Measurements from ENCODE around the gene FILIP1.
A peak's percentile ranks its signal among the peaks of the same experiment; 100 is the strongest.

Gene FILIP1

DNA sequence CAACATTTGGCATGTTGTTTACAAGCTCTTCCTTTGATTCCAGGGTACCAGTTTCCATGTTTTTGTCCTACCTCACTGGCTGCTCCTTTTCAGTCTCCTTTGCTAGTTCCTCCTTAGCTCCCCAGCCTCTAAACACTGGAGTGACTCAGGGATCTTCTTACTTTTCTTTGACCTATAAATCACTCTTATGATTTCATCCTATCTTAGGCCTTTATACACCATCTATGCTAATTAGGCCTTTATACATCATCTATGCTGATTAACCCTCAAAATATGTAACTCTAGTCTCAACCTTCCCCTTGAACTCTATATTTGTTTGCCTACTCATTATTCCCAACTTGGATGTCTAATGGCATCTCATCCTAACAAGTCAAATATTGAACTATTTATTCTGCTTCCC is 218.5 kb downstream of the FILIP1 start:
- Histone ChIP-seq H3K27me3 (ENCODE audit: insufficient read depth, low read length) (no peaks in the 10 kb centered on the region), H3K14ac (ENCODE audit: low read length) (no peak overlapping the region), H3K4me2 (ENCODE audit: low read length) (no peak overlapping the region), H4K8ac (ENCODE audit: low read depth, low read length) (no peak overlapping the region), H3K4me3 (ENCODE audit: low read depth, low read length) (no peak overlapping the region), H3K27ac (ENCODE audit: low read depth, low read length) (no peak overlapping the region), H3K36me3 (ENCODE audit: control insufficient read depth in 1 of 2, insufficient read depth in 2 of 2, low read length in 2 of 2) (peaks cover 0 to 14% of the 10 kb centered on the region in 2 experiments), H3K23ac (ENCODE audit: low read length) (no peak overlapping the region), H3K79me2 (ENCODE audit: control insufficient read depth, insufficient read depth, low read length, poor library complexity) (peaks cover 14% of the 10 kb centered on the region), H3K9me3 (ENCODE audit: insufficient read depth, low read depth, low read length) (no peaks in the 10 kb centered on the region), H4K12ac (ENCODE audit: low read depth, low read length) (no peak overlapping the region), H2BK12ac (ENCODE audit: low read length) (no peak overlapping the region), H2AK5ac (ENCODE audit: low read length) (no peak overlapping the region), H3K4ac (ENCODE audit: low read depth, low read length) (no peak overlapping the region), H2BK5ac (ENCODE audit: low read depth, low read length, poor library complexity) (no peak overlapping the region), H3K9ac (ENCODE audit: low read length) (no peak overlapping the region), H3K79me1 (ENCODE audit: low read length) (peaks cover 10% of the 10 kb centered on the region), H3K18ac (ENCODE audit: low read length) (no peak overlapping the region), H2BK120ac (ENCODE audit: insufficient read depth, low read length, poor library complexity) (no peak overlapping the region), H4K91ac (ENCODE audit: low read depth, low read length) (no peak overlapping the region), H3K4me1 (ENCODE audit: control insufficient read depth in 1 of 2, insufficient read depth in 2 of 2, low read length in 2 of 2) (peaks cover 0 to 12% of the 10 kb centered on the region in 2 experiments), H2AFZ (ENCODE audit: insufficient read depth, low read length, poor library complexity) (no peak overlapping the region)
- peak in 1 of 2 donors; percentile 19 for DNase-seq

GRCh38 chr6:75273009-75273408 is 220.6 kb downstream of the FILIP1 start:
- Histone ChIP-seq H4K91ac (ENCODE audit: low read depth, low read length) (no peak overlapping the region), H3K36me3 (ENCODE audit: control insufficient read depth in 1 of 2, insufficient read depth in 2 of 2, low read length in 2 of 2) (peaks cover 0 to 14% of the 10 kb centered on the region in 2 experiments), H3K4me1 (ENCODE audit: control insufficient read depth in 1 of 2, insufficient read depth in 2 of 2, low read length in 2 of 2) (peaks cover 0 to 14% of the 10 kb centered on the region in 2 experiments), H3K79me2 (ENCODE audit: control insufficient read depth, insufficient read depth, low read length, poor library complexity) (peaks cover 16% of the 10 kb centered on the region), H3K23ac (ENCODE audit: low read length) (no peak overlapping the region), H3K14ac (ENCODE audit: low read length) (no peak overlapping the region), H3K4me2 (ENCODE audit: low read length) (no peak overlapping the region), H2BK120ac (ENCODE audit: insufficient read depth, low read length, poor library complexity) (no peak overlapping the region), H3K9me3 (ENCODE audit: insufficient read depth, low read depth, low read length) (no peaks in the 10 kb centered on the region), H3K18ac (ENCODE audit: low read length) (no peak overlapping the region), H4K12ac (ENCODE audit: low read depth, low read length) (no peak overlapping the region), H2BK12ac (ENCODE audit: low read length) (no peak overlapping the region), H3K79me1 (ENCODE audit: low read length) (peaks cover 11% of the 10 kb centered on the region), H4K8ac (ENCODE audit: low read depth, low read length) (no peak overlapping the region), H2BK5ac (ENCODE audit: low read depth, low read length, poor library complexity) (peak overlapping the region; percentile 25), H2AK5ac (ENCODE audit: low read length) (no peak overlapping the region), H2AFZ (ENCODE audit: insufficient read depth, low read length, poor library complexity) (no peak overlapping the region), H3K4me3 (ENCODE audit: low read depth, low read length) (no peak overlapping the region), H3K27ac (ENCODE audit: low read depth, low read length) (peak overlapping the region; percentile 5), H3K9ac (ENCODE audit: low read length) (no peak overlapping the region), H3K4ac (ENCODE audit: low read depth, low read length) (peak overlapping the region; percentile 93), H3K27me3 (ENCODE audit: insufficient read depth, low read length) (no peaks in the 10 kb centered on the region)
- DNase-seq, result no peak
- no CpG with 5 or more reads among the region's 4 CpGs for WGBS (ENCODE audit: extremely low coverage, insufficient coverage, insufficient read length)

- Histone ChIP-seq H2BK5ac (ENCODE audit: low read depth, low read length, poor library complexity) (peak overlapping the region; percentile 25), H2BK12ac (ENCODE audit: low read length) (peak overlapping the region; percentile 89), H3K36me3 (ENCODE audit: control insufficient read depth in 1 of 2, insufficient read depth in 2 of 2, low read length in 2 of 2) (peaks cover 0 to 14% of the 10 kb centered on the region in 2 experiments), H3K18ac (ENCODE audit: low read length) (no peak overlapping the region), H3K79me1 (ENCODE audit: low read length) (peaks cover 8% of the 10 kb centered on the region), H3K14ac (ENCODE audit: low read length) (peak overlapping the region; percentile 70), H3K9ac (ENCODE audit: low read length) (no peak overlapping the region), H3K79me2 (ENCODE audit: control insufficient read depth, insufficient read depth, low read length, poor library complexity) (peaks cover 12% of the 10 kb centered on the region), H3K9me3 (ENCODE audit: insufficient read depth, low read depth, low read length) (no peaks in the 10 kb centered on the region), H3K4me2 (ENCODE audit: low read length) (no peak overlapping the region), H2AFZ (ENCODE audit: insufficient read depth, low read length, poor library complexity) (no peak overlapping the region), H4K8ac (ENCODE audit: low read depth, low read length) (peak overlapping the region; percentile 58), H3K23ac (ENCODE audit: low read length) (no peak overlapping the region), H3K4ac (ENCODE audit: low read depth, low read length) (peak overlapping the region; percentile 93), H3K4me3 (ENCODE audit: low read depth, low read length) (no peak overlapping the region), H4K12ac (ENCODE audit: low read depth, low read length) (peak overlapping the region; percentile 75), H2BK120ac (ENCODE audit: insufficient read depth, low read length, poor library complexity) (peak overlapping the region; percentile 95), H2AK5ac (ENCODE audit: low read length) (no peak overlapping the region), H3K27me3 (ENCODE audit: insufficient read depth, low read length) (no peaks in the 10 kb centered on the region), H3K27ac (ENCODE audit: low read depth, low read length) (peak overlapping the region; percentile 17), H4K91ac (ENCODE audit: low read depth, low read length) (peak overlapping the region; percentile 83), H3K4me1 (ENCODE audit: control insufficient read depth in 1 of 2, insufficient read depth in 2 of 2, low read length in 2 of 2) (peaks cover 0 to 10% of the 10 kb centered on the region in 2 experiments)
- no CpG with 5 or more reads among the region's 5 CpGs for WGBS (ENCODE audit: extremely low coverage, insufficient coverage, insufficient read length)
- DNase-seq, result peak in 1 of 2 donors; percentile 31
These were observed 221.3 kb downstream of the FILIP1 start for GRCh38 chr6:75272145-75272840.

- Histone ChIP-seq H3K14ac (ENCODE audit: low read length) (no peak overlapping the region), H3K4ac (ENCODE audit: low read depth, low read length) (peak overlapping the region; percentile 70), H4K12ac (ENCODE audit: low read depth, low read length) (no peak overlapping the region), H2AK5ac (ENCODE audit: low read length) (no peak overlapping the region), H2AFZ (ENCODE audit: insufficient read depth, low read length, poor library complexity) (no peak overlapping the region), H2BK5ac (ENCODE audit: low read depth, low read length, poor library complexity) (no peak overlapping the region), H4K8ac (ENCODE audit: low read depth, low read length) (no peak overlapping the region), H4K91ac (ENCODE audit: low read depth, low read length) (no peak overlapping the region), H3K79me2 (ENCODE audit: control insufficient read depth, insufficient read depth, low read length, poor library complexity) (peaks cover 5% of the 10 kb centered on the region), H2BK12ac (ENCODE audit: low read length) (no peak overlapping the region), H3K4me1 (ENCODE audit: control insufficient read depth in 1 of 2, insufficient read depth in 2 of 2, low read length in 2 of 2) (peaks cover 0 to 10% of the 10 kb centered on the region in 2 experiments), H3K27ac (ENCODE audit: low read depth, low read length) (no peak overlapping the region), H3K4me2 (ENCODE audit: low read length) (no peak overlapping the region), H3K9ac (ENCODE audit: low read length) (no peak overlapping the region), H3K23ac (ENCODE audit: low read length) (no peak overlapping the region), H3K9me3 (ENCODE audit: insufficient read depth, low read depth, low read length) (no peaks in the 10 kb centered on the region), H2BK120ac (ENCODE audit: insufficient read depth, low read length, poor library complexity) (no peak overlapping the region), H3K79me1 (ENCODE audit: low read length) (peaks cover 8% of the 10 kb centered on the region), H3K36me3 (ENCODE audit: control insufficient read depth in 1 of 2, insufficient read depth in 2 of 2, low read length in 2 of 2) (peaks cover 7 to 10% of the 10 kb centered on the region in 2 experiments), H3K4me3 (ENCODE audit: low read depth, low read length) (no peak overlapping the region), H3K18ac (ENCODE audit: low read length) (no peak overlapping the region), H3K27me3 (ENCODE audit: insufficient read depth, low read length) (no peaks in the 10 kb centered on the region)
- DNase-seq, result no peak
- no CpG with 5 or more reads among the region's 4 CpGs for WGBS (ENCODE audit: extremely low coverage, insufficient coverage, insufficient read length)
These were observed 224.6 kb downstream of the FILIP1 start for GRCh38 chr6:75268988-75269354.
